Chondrocyte (in vitro differentiated cells): ENCODE data around the gene CRIM1. TPM values are rescaled to one million over a fixed set of nuclear protein-coding genes. Genes with fewer than 3 reads are reported as not detected.

Experiments used
- DNase-seq: peaks from one replicate; pipeline ENCODE4 v3.0.0; 2021; ENCODE audit warnings: mixed read lengths, low spot score
- H3K27ac Mint-ChIP-seq: one replicate; pipeline ENCODE4 v1.8.0; 2021; ENCODE audit warnings: mild to moderate bottlenecking, moderate library complexity, mixed read lengths; ENCODE audit not compliant: unreplicated experiment
- H3K27me3 Mint-ChIP-seq: 2 replicates; pipeline ENCODE4 v1.8.0; 2021; ENCODE audit warnings: low read depth, mixed read lengths
- H3K36me3 Mint-ChIP-seq: 2 replicates; pipeline ENCODE4 v1.8.0; 2021; ENCODE audit warnings: low read depth, mixed read lengths
- H3K4me1 Mint-ChIP-seq: 2 replicates; pipeline ENCODE4 v1.8.0; 2021; ENCODE audit warnings: low read depth, mild to moderate bottlenecking, mixed read lengths
- H3K4me3 Mint-ChIP-seq: one replicate; pipeline ENCODE4 v1.8.0; 2021; ENCODE audit warnings: mild to moderate bottlenecking, moderate library complexity, mixed read lengths; ENCODE audit not compliant: unreplicated experiment
- H3K9me3 Mint-ChIP-seq: 2 replicates; pipeline ENCODE4 v1.8.0; 2021; ENCODE audit warnings: low read depth, mixed read lengths
- total RNA-seq: library from RNA; stranded (reverse); gene quantifications from 3 replicates; pipeline ENCODE4 v1.2.1, GENCODE V29; 2021
- TF ChIP-seq, protein P1 (sequence below): fragments of 200-600 bp; sonication (generic); IDR thresholded peaks from 2 replicates; pipeline ENCODE4 v1.5.0; 2021; ENCODE audit warnings: antibody characterized with exemption, mild to moderate bottlenecking, moderate library complexity

The CRIM1 gene
- total RNA-seq, 1 donor from 2014 or later: 194 TPM

DNA sequence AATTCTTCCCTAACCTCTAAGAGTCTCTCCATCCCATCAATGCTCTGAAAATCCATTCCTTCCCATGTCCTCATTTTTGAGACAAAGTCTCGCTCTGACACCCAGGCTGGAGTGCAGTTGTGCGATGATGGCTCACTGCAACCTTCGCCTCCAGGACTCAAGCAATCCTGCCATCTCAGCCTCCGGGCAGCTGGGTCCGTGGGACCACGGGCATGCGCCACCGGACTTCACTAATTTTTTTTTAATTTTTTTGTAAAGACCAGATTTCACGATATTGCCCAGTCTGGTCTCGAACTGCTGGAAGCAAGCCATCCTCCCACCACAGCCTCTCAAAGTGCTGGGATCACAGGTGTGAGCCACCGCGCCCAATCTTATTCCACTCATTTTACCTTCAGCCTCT lies 240.8 kb downstream of the CRIM1 start:
- H3K36me3 Mint-ChIP-seq: peaks cover 6% of the 10 kb centered on the region
- no peaks in the 10 kb centered on the region for H3K27me3 Mint-ChIP-seq
- H3K27ac Mint-ChIP-seq: no peak overlapping the region
- no peaks in the 10 kb centered on the region for H3K9me3 Mint-ChIP-seq
- TF ChIP-seq, protein P1, sequence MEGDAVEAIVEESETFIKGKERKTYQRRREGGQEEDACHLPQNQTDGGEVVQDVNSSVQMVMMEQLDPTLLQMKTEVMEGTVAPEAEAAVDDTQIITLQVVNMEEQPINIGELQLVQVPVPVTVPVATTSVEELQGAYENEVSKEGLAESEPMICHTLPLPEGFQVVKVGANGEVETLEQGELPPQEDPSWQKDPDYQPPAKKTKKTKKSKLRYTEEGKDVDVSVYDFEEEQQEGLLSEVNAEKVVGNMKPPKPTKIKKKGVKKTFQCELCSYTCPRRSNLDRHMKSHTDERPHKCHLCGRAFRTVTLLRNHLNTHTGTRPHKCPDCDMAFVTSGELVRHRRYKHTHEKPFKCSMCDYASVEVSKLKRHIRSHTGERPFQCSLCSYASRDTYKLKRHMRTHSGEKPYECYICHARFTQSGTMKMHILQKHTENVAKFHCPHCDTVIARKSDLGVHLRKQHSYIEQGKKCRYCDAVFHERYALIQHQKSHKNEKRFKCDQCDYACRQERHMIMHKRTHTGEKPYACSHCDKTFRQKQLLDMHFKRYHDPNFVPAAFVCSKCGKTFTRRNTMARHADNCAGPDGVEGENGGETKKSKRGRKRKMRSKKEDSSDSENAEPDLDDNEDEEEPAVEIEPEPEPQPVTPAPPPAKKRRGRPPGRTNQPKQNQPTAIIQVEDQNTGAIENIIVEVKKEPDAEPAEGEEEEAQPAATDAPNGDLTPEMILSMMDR: no peak
- peaks cover 34% of the 10 kb centered on the region for H3K4me1 Mint-ChIP-seq
- DNase-seq: no peak
- peak overlapping the region; percentile 88 for H3K4me3 Mint-ChIP-seq

DNA sequence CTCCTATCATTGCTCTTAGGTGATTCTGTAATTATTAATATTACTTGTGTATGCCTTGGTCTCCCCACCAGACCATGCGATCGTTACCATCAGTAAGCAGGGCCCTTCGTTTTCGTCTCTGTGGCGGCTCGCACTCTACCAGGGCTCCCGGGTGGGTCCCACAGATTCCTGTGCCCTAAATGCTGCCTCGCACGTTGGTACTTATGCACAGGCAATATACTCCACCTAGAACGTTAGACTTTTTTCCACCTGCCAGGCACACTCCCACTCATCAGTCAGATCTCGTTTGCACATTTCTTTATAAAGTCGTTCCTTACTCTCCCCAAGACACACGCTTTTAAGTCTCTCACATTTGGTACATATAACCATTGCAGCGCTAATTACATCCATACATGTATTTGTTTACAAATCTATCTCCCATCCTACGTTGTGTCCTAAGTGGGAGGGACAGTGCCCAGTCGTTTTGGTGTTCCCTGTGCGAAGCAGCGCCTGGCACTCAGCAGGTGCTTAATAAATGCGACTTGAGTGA lies 241.5 kb downstream of the CRIM1 start:
- peak overlapping the region; percentile 71 for H3K27ac Mint-ChIP-seq
- peak overlapping the region; percentile 88 for H3K4me3 Mint-ChIP-seq
- H3K36me3 Mint-ChIP-seq: peaks cover 6% of the 10 kb centered on the region
- no peaks in the 10 kb centered on the region for H3K9me3 Mint-ChIP-seq
- no peaks in the 10 kb centered on the region for H3K27me3 Mint-ChIP-seq
- no peak for DNase-seq
- H3K4me1 Mint-ChIP-seq: peaks cover 31% of the 10 kb centered on the region
- TF ChIP-seq, protein P1: no peak

DNA sequence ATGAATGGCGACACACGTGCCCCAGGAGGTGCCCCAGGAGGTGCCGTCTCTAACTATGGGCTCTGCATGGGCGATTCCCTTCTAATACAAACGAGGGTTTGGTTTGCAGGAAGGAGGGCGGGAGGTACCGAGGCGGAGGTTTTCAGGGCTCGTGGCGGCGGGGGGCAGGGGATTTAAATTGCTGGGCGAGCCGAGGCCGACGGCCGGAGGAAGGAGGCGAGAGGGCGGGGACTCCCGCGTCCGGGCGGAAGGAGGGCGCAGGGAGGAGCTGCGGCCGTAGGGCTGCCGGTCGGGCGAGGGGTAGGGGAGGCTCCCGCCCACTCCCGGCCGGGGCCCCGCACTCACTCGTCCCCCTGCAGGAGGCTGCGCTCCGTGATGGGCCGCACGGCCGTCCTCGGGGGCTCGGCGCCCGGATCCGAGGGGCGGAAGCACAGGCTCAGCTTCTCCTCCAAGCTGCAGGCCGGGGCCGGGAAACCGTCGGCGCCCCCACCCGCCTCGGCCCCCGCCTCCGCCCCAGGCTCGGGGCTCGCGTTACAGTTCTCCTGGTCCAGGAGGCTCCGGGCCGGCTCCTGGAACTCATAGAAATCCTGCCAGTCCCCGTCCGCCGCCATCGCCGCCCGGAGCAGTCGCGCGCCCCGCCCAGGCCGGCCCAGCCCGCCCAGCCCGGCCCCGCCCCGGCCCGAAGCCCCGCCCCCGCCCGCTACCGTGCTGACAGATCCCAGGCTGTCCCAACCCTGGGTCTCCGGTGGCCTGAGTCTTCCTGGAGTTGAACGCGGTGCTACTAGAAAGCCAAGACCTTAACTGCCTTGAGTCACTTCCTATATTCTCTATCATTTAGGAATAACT lies 242.2 kb downstream of the CRIM1 start, which contains the start of gene FEZ2:
TSS of gene FEZ2 (minus strand) at position 637 of the 846 bp plus-strand sequence. CDS start at position 611, 26 bp downstream.
- no peaks in the 10 kb centered on the region for H3K9me3 Mint-ChIP-seq
- peak within 1 kb of the TSS; percentile 77 for H3K27ac Mint-ChIP-seq
- TF ChIP-seq, protein P1: peak; percentile 40
- peak; percentile 91 for DNase-seq
- H3K4me1 Mint-ChIP-seq: peaks cover 31% of the 10 kb centered on the region
- H3K4me3 Mint-ChIP-seq: peak within 1 kb of the TSS; percentile 88
- H3K27me3 Mint-ChIP-seq: no peaks in the 10 kb centered on the region
- H3K36me3 Mint-ChIP-seq: peaks cover 6% of the 10 kb centered on the region

Other genes starting within 250 kb of the CRIM1 start
- gene FEZ2, start 242.4 kb downstream of the CRIM1 start, total RNA-seq: 46.8 to 49.8 TPM (median 47.0 TPM) in 3 replicates